OCI-LY3 (cell line): ENCODE measurements around the gene MCU.

Experiments
- H2AFZ ChIP-seq: fragments of 200-600, 300-600 bp; shearing (Covaris generic); 2 replicates; pipeline ENCODE4 v1.6.0; 2014; ENCODE audit warnings: antibody characterized with exemption, low read depth, low read length
- H3K27ac ChIP-seq: fragments of 200-600, 300-600 bp; sonication (generic); 2 replicates; pipeline ENCODE4 v1.5.1; 2014; ENCODE audit warnings: mild to moderate bottlenecking, low read length, moderate library complexity, mixed read lengths
- H3K27me3 ChIP-seq: fragments of 200-600, 300-600 bp; sonication (generic); 2 replicates; pipeline ENCODE4 v1.6.1; 2014; ENCODE audit warnings: low read depth, low read length, mixed read lengths
- H3K36me3 ChIP-seq: fragments of 200-600, 300-600 bp; sonication (generic); replicated peaks from 2 replicates; pipeline ENCODE3; 2014; ENCODE audit warnings: low read depth, low read length, mixed read lengths
- H3K4me1 ChIP-seq: fragments of 300-600, 200-600 bp; sonication (generic); 2 replicates; pipeline ENCODE4 v1.6.1; 2014; ENCODE audit warnings: low read length, mixed read lengths
- H3K4me2 ChIP-seq: fragments of 200-600, 300-600 bp; sonication (generic); 2 replicates; pipeline ENCODE4 v1.6.1; 2014; ENCODE audit warnings: low read length, mixed read lengths
- H3K4me3 ChIP-seq: fragments of 300-600, 200-600 bp; sonication (generic); 2 replicates; pipeline ENCODE4 v1.5.1; 2014; ENCODE audit warnings: antibody characterized with exemption, mild to moderate bottlenecking, low read length, moderate library complexity
- H3K79me2 ChIP-seq: fragments of 300-600, 200-600 bp; shearing (Covaris generic); 2 replicates; pipeline ENCODE4 v1.6.1; 2014; ENCODE audit warnings: mild to moderate bottlenecking, low read length, mixed read lengths
- H3K9ac ChIP-seq: fragments of 300-600, 200-600 bp; shearing (Covaris generic); 2 replicates; pipeline ENCODE4 v1.6.0; 2014; ENCODE audit warnings: mild to moderate bottlenecking, low read length, moderate library complexity
- H3K9me3 ChIP-seq: fragments of 200-600, 300-600 bp; shearing (Covaris generic); 2 replicates; pipeline ENCODE4 v1.6.1; 2014; ENCODE audit warnings: low read length, mixed read lengths; ENCODE audit not compliant: insufficient read depth
- H4K20me1 ChIP-seq: fragments of 200-600, 300-600 bp; sonication (generic); 2 replicates; pipeline ENCODE4 v1.6.1; 2016; ENCODE audit warnings: low read length, mixed read lengths; ENCODE audit not compliant: insufficient read depth
- EZH2phosphoT487 ChIP-seq: fragments of 200-600 bp; shearing (Covaris generic); IDR thresholded peaks from 2 replicates; pipeline ENCODE4 v1.6.1; 2018; ENCODE audit warnings: antibody characterized with exemption, mixed run types, low read depth
- TF ChIP-seq, protein P1 (sequence below): fragments of 200-600, 300-600 bp; sonication (generic); IDR thresholded peaks from 2 replicates; pipeline ENCODE4 v1.5.1; 2014; ENCODE audit warnings: antibody characterized with exemption, low read length, low read depth

Gene MCU

DNA sequence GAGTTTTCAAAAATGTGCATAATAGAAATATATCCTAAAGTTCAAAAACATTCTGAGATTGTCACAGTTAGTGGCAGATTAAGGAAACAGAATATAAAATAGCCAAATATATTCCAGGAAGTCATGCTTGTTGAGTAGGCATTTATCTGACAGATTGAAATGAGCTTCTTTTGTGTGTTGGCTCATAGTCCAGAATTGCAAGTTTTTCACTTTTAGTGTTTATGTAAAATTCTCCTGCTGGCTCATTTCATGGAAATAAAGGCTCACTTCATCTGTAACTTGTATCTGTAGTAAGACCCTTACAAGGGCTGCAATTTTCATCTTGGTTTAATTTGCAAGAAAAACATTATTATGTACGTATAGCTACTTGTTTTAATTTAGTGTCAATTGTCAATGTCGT, 93.5 kb downstream of the MCU start:
- H3K4me3 ChIP-seq, result no peak overlapping the region
- no peaks in the 10 kb centered on the region for H3K4me1 ChIP-seq
- H3K36me3 ChIP-seq, result no peaks in the 10 kb centered on the region
- H3K27me3 ChIP-seq, result no peaks in the 10 kb centered on the region
- TF ChIP-seq EZH2phosphoT487, result no peak
- TF ChIP-seq, protein P1, sequence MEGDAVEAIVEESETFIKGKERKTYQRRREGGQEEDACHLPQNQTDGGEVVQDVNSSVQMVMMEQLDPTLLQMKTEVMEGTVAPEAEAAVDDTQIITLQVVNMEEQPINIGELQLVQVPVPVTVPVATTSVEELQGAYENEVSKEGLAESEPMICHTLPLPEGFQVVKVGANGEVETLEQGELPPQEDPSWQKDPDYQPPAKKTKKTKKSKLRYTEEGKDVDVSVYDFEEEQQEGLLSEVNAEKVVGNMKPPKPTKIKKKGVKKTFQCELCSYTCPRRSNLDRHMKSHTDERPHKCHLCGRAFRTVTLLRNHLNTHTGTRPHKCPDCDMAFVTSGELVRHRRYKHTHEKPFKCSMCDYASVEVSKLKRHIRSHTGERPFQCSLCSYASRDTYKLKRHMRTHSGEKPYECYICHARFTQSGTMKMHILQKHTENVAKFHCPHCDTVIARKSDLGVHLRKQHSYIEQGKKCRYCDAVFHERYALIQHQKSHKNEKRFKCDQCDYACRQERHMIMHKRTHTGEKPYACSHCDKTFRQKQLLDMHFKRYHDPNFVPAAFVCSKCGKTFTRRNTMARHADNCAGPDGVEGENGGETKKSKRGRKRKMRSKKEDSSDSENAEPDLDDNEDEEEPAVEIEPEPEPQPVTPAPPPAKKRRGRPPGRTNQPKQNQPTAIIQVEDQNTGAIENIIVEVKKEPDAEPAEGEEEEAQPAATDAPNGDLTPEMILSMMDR, result no peak
- no peak overlapping the region for H2AFZ ChIP-seq
- H3K79me2 ChIP-seq, result no peaks in the 10 kb centered on the region
- H3K4me2 ChIP-seq, result no peak overlapping the region
- no peak overlapping the region for H3K27ac ChIP-seq
- no peaks in the 10 kb centered on the region for H4K20me1 ChIP-seq
- H3K9ac ChIP-seq, result no peak overlapping the region
- H3K9me3 ChIP-seq, result no peaks in the 10 kb centered on the region

DNA sequence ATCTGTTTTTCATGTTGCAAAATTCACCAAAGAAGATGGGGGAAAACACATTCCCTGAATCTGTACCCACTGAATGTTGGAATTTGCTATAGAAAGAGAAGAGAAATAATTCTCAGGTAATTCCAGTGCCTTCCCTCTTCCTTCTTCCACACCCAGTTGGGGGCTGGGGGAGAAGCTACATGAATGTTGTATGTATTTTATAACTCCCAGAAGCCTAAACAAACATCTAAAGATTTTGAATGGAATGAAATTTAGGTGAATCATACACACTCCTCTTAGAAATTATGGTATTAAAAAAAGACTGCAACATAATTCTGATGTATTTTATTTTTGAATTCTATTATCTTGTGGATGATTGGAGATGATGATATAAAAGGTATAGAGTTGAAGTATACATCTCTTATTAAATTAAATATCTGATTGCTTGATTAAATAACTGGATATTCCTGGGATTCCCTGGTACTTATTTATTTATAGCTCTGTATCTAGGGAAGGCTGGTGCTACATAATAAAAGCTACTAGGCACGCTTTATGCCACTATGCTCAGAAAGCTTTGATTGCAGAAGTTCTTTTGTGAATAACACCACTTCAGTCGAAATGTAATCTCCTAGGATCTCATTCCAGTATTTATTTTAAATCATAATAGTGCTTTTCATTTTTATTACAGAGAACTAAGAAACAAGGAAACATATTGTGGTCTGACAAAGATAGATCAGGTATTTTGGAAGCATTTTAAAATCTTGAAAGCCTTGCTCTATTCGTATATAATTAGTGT, 98.5 kb downstream of the MCU start:
- Histone ChIP-seq H3K9me3 (no peaks in the 10 kb centered on the region), H3K27me3 (no peaks in the 10 kb centered on the region), H3K4me3 (no peak overlapping the region), H2AFZ (no peak overlapping the region), H3K9ac (no peak overlapping the region), H3K79me2 (no peaks in the 10 kb centered on the region), H3K27ac (no peak overlapping the region), H3K4me1 (no peaks in the 10 kb centered on the region), H4K20me1 (no peaks in the 10 kb centered on the region), H3K36me3 (no peaks in the 10 kb centered on the region), H3K4me2 (no peak overlapping the region)
- TF ChIP-seq EZH2phosphoT487, result no peak
- TF ChIP-seq, protein P1, result no peak

DNA sequence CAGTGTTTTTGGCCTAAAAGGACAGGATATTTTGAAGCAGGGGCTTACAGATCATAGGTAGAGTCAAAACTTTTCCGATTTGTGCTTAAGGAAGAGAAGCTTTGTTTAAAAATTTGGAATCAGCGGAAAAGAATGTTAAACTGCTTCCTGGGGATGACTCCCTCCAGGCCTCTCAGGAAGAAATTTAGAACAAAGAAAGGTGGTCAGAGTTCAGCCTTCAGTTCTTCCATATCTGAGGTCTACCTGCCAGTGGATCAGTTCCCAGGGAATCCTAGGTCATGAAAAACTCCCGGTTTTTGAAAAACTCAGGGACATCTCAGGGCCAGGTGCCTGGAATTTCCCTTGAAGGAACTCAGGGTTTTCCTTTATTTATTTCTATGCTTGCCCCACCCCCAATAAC, 100.3 kb downstream of the MCU start:
- H3K9ac ChIP-seq, result no peak overlapping the region
- no peaks in the 10 kb centered on the region for H3K4me1 ChIP-seq
- H3K36me3 ChIP-seq, result no peaks in the 10 kb centered on the region
- no peaks in the 10 kb centered on the region for H3K27me3 ChIP-seq
- no peaks in the 10 kb centered on the region for H4K20me1 ChIP-seq
- TF ChIP-seq, protein P1, result no peak
- TF ChIP-seq EZH2phosphoT487, result no peak
- H3K9me3 ChIP-seq, result no peaks in the 10 kb centered on the region
- no peak overlapping the region for H2AFZ ChIP-seq
- H3K79me2 ChIP-seq, result no peaks in the 10 kb centered on the region
- no peak overlapping the region for H3K4me3 ChIP-seq
- H3K4me2 ChIP-seq, result no peak overlapping the region
- no peak overlapping the region for H3K27ac ChIP-seq

DNA sequence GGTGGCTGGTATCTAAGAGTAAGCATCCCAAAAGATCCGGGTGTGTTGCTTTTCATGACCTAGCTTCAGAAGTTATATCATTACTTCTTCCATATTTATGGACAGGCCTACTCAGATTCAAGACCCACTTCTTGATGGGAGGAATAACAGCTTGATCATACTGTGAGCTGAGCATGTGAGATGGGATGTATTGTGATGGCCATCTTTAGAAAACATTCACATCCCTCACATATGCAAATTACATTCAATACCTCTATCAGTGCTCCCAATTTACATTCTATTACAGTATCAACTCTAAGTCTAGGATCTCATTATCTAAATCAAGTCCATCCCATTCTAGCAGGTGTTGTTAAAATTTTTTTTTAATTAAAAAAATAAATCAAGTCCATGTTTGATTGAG, 101.8 kb downstream of the MCU start:
- H3K4me1 ChIP-seq, result no peaks in the 10 kb centered on the region
- H3K9me3 ChIP-seq, result no peaks in the 10 kb centered on the region
- no peaks in the 10 kb centered on the region for H4K20me1 ChIP-seq
- H3K4me3 ChIP-seq, result no peak overlapping the region
- H3K9ac ChIP-seq, result no peak overlapping the region
- H2AFZ ChIP-seq, result no peak overlapping the region
- no peaks in the 10 kb centered on the region for H3K27me3 ChIP-seq
- H3K4me2 ChIP-seq, result no peak overlapping the region
- no peaks in the 10 kb centered on the region for H3K36me3 ChIP-seq
- H3K79me2 ChIP-seq, result no peaks in the 10 kb centered on the region
- no peak overlapping the region for H3K27ac ChIP-seq
- TF ChIP-seq EZH2phosphoT487, result no peak
- TF ChIP-seq, protein P1, result no peak
